Measurements from ENCODE around the gene UTF1. TPM values are rescaled to one million over a fixed set of nuclear protein-coding genes. Genes with fewer than 3 reads are reported as not detected.
"Not testable (repeated sequence)": the region's sequence is repeated elsewhere in the genome, so short reads cannot be mapped to it uniquely, and the experiment has no call there.

UTF1 gene
- total RNA-seq, 6 experiments from 2014 or later = not detected

DNA sequence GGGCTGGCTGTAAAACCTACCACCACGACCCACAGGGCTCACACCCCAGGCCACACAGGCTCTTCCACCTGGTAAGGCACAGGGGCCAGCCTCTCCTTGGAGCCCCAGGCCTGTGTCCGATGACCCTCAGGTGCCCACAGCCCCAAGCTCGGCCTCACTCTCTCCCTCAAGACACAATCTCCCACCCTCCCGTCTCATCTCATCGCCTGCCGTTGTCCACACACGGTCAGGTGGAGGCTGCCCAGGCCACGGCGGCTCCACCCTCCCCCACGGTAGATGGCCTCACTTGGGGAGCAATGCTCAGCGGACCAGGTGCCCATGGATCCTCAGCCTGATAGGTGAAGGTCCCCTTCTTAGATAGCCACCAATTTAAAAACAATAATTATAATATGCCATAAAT lies 8.7 kb upstream of the UTF1 start:
- no peak overlapping the region for H3K27ac Mint-ChIP-seq
- no peaks in the 10 kb centered on the region for H3K36me3 Mint-ChIP-seq (ENCODE audit: low read depth)
- no peaks in the 10 kb centered on the region for H3K4me1 Mint-ChIP-seq (ENCODE audit: low read depth)
- no peak for DNase-seq
- TF ChIP-seq, protein P1, sequence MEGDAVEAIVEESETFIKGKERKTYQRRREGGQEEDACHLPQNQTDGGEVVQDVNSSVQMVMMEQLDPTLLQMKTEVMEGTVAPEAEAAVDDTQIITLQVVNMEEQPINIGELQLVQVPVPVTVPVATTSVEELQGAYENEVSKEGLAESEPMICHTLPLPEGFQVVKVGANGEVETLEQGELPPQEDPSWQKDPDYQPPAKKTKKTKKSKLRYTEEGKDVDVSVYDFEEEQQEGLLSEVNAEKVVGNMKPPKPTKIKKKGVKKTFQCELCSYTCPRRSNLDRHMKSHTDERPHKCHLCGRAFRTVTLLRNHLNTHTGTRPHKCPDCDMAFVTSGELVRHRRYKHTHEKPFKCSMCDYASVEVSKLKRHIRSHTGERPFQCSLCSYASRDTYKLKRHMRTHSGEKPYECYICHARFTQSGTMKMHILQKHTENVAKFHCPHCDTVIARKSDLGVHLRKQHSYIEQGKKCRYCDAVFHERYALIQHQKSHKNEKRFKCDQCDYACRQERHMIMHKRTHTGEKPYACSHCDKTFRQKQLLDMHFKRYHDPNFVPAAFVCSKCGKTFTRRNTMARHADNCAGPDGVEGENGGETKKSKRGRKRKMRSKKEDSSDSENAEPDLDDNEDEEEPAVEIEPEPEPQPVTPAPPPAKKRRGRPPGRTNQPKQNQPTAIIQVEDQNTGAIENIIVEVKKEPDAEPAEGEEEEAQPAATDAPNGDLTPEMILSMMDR (IDR thresholded peaks at IDR 0.05) = no peak
- peaks cover 12% of the 10 kb centered on the region; the same call in 1 of the 2 replicates for H3K9me3 Mint-ChIP-seq
- H3K27me3 Mint-ChIP-seq (ENCODE audit: insufficient read depth) = no peaks in the 10 kb centered on the region; the same call in none of the 2 replicates
- no peak overlapping the region for H3K4me3 Mint-ChIP-seq

DNA sequence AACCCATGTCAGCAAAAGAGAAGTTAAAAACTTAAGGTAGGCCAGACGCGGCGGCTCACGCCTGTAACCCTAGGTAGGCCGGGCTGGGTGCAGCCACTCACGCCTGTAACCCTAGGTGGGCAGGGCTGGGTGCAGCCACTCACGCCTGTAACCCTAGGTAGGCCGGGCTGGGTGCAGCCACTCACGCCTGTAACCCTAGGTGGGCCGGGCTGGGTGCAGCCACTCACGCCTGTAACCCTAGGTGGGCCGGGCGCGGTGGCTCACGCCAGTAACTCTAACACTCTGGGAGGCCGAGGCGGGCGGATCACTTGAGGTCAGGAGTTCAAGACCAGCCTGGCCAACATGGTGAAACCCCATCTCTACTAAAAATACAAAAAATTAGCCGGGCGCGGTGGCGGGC lies 8.3 kb upstream of the UTF1 start:
- H3K27ac Mint-ChIP-seq; H3K9me3 Mint-ChIP-seq; H3K4me1 Mint-ChIP-seq (ENCODE audit: low read depth); H3K36me3 Mint-ChIP-seq (ENCODE audit: low read depth); H3K27me3 Mint-ChIP-seq (ENCODE audit: insufficient read depth); H3K4me3 Mint-ChIP-seq; DNase-seq: not testable (repeated sequence)

DNA sequence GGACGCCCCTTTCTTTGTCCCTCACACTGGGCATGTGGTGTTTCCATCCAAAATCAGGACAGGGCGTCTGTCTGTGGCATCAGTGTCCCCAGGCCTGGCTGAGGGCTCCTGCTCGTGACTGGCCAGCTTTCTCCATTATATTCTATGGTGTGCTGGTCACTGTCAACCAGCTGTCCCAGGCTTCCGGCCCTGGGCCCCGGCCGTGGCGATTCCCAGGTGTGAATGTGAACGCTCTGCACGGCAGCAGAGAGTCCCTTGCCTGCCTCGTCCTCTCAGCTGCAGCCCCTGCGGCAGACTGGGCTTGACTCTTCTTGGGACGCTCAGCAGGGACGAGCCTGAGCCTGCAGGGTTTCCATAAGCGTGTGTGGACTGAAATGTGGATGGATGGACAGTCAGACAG lies 5.9 kb upstream of the UTF1 start:
- no peak overlapping the region for H3K27ac Mint-ChIP-seq

DNA sequence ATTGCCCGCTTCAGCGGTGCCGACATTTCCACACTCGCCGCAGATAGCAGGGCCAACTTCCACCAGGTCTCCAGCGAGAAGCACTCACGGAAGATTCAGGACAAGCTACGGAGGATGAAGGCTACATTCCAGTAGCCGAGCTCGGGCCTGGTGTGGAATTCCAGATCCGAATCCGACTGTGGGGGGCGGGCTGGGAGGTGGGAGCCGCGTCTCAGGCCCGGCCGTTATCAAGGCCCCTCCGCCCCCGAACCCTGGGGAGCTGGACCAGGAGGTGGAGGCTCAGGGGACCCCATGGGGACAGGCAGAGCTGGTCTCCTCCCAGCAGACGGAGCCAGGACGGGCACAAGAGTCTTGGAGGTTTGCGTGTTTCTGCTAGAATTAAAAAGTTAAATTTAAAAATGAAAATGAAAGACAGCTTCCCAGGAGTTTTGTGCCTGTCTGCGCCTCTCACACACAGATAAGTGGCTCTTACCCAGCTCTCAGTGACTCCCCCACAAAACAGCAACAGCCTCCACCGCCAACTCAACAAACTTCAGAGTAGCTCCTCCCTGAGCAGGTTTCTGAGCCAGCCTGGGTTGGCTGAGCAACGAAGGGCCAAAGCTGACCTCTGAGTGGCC lies 5.2 kb upstream of the UTF1 start:
- H3K27me3 Mint-ChIP-seq (ENCODE audit: insufficient read depth) = peaks cover 15% of the 10 kb centered on the region
- no peak for DNase-seq

More for the DNA sequence above, 5.9 kb upstream of the UTF1 start:
- H3K4me1 Mint-ChIP-seq (ENCODE audit: low read depth) = no peaks in the 10 kb centered on the region
- H3K9me3 Mint-ChIP-seq = peaks cover 4% of the 10 kb centered on the region; the same call in 1 of the 2 replicates
- no peaks in the 10 kb centered on the region for H3K36me3 Mint-ChIP-seq (ENCODE audit: low read depth)
- TF ChIP-seq, protein P1 (IDR thresholded peaks at IDR 0.05) = no peak
- H3K4me3 Mint-ChIP-seq = no peak overlapping the region
- DNase-seq = no peak
- peaks cover 9% of the 10 kb centered on the region for H3K27me3 Mint-ChIP-seq (ENCODE audit: insufficient read depth)

DNA sequence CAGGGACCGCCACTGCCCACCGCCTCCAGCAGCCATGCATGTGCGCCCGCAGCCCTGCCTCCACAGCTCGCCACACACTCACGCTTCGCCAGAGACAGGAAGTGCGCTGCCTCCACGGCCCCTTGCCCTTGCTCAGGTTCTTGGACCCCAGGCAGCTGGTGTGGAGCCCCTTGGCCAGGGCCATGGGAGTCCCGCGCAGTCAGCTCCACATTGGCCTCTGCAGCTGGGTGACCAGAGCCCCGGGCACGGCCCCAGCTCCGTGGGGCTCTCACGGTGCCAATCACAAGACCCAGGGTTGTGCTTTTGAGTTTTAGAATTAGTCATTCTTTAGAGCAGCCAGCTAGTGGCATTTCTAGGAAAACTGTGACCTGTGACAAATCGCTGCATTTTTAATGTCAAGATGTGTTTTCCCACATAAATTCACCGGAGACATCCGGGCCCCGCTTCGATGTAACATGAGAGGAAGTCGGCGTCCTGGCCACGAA lies 4.3 kb upstream of the UTF1 start:
- no peaks in the 10 kb centered on the region for H3K4me1 Mint-ChIP-seq (ENCODE audit: low read depth)
- no peak overlapping the region for H3K4me3 Mint-ChIP-seq
- peaks cover 3% of the 10 kb centered on the region; the same call in 1 of the 2 replicates for H3K9me3 Mint-ChIP-seq
- H3K27me3 Mint-ChIP-seq (ENCODE audit: insufficient read depth) = peaks cover 15% of the 10 kb centered on the region
- no peak overlapping the region for H3K27ac Mint-ChIP-seq
- TF ChIP-seq, protein P1 (IDR thresholded peaks at IDR 0.05) = no peak
- no peaks in the 10 kb centered on the region for H3K36me3 Mint-ChIP-seq (ENCODE audit: low read depth)
- DNase-seq = no peak

More for the DNA sequence above, 5.2 kb upstream of the UTF1 start:
- H3K4me3 Mint-ChIP-seq = no peak overlapping the region
- no peak overlapping the region for H3K27ac Mint-ChIP-seq
- TF ChIP-seq, protein P1 (IDR thresholded peaks at IDR 0.05) = no peak
- peaks cover 4% of the 10 kb centered on the region; the same call in 1 of the 2 replicates for H3K9me3 Mint-ChIP-seq
- H3K36me3 Mint-ChIP-seq (ENCODE audit: low read depth) = no peaks in the 10 kb centered on the region
- no peaks in the 10 kb centered on the region for H3K4me1 Mint-ChIP-seq (ENCODE audit: low read depth)

DNA sequence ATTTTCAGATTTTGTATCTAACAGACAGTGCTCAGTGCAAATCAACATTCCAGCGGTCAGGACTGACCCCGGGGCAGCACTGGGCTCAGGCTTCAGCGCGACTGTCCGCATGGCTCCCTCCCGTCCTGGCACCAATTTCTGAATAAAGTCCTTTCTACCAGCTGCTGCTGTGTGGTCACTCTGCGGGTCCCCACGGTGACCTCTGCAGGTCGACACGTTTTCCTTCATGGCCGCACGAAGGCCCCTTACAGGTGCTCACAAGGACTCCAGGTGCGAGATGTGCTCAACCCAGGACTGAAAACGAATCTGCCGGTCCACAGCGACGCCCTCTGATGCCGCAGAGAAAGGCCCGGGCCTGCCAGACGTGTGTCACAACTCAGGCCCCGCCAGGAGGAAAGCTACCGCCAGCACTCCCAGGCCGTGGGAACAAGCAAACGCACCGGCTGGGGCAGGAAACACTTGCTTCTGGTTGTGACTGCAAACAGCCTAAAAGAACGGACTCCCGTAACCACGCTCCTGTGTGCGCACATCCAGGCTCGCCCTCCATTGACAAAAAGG lies 3.7 kb upstream of the UTF1 start:
- no peak for DNase-seq
- Mint-ChIP-seq H3K36me3 (ENCODE audit: low read depth) (no peaks in the 10 kb centered on the region), H3K4me1 (ENCODE audit: low read depth) (no peaks in the 10 kb centered on the region), H3K27ac (no peak overlapping the region), H3K27me3 (ENCODE audit: insufficient read depth) (peaks cover 15% of the 10 kb centered on the region), H3K9me3 (no peaks in the 10 kb centered on the region), H3K4me3 (no peak overlapping the region)
- TF ChIP-seq, protein P1 (IDR thresholded peaks at IDR 0.05) = no peak

Measured in HFFc6 (cell line).